ENCODE results near the gene SHPK. TPM values are rescaled to one million over a fixed set of nuclear protein-coding genes. Genes with fewer than 3 reads are reported as not detected.

The SHPK gene
- total RNA-seq, 1 donor = 8.6 TPM

- DNase-seq (ENCODE audit: low read depth) = no peak
Observed at GRCh38 chr17:3600529-3601205, 35.4 kb downstream of the SHPK start.

DNA sequence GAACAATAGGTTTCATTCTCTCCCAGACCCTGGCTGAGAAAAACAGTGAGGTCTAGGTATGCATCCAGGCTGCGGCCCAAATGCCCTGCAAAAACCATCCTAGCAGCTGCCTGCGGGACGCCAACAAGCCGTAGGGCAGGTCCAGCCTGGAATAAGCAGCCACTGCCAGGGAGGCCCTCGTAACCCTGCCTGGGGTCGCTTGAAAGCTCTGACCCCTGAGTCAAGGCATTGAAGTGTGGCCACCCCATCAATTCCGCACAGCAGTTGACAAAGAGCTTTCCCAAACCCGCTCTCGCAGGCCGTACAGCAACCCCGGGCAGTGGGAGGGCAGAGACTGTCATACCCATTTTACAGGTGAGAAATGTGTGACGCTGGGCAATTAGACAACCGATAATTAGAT lies 38.0 kb downstream of the SHPK start:
- DNase-seq (ENCODE audit: low read depth) = no peak
- H3K4me3 ChIP-seq (ENCODE audit: low read depth, low read length) = no peak overlapping the region
- TF ChIP-seq CTCF (IDR thresholded peaks at IDR 0.05; ENCODE audit: insufficient read depth, low read depth, low read length) = no peak

More at GRCh38 chr17:3600529-3601205, 35.4 kb downstream of the SHPK start:
- no peak for TF ChIP-seq CTCF (IDR thresholded peaks at IDR 0.05; ENCODE audit: insufficient read depth, low read depth, low read length)
- H3K4me3 ChIP-seq (ENCODE audit: low read depth, low read length) = no peak overlapping the region

DNA sequence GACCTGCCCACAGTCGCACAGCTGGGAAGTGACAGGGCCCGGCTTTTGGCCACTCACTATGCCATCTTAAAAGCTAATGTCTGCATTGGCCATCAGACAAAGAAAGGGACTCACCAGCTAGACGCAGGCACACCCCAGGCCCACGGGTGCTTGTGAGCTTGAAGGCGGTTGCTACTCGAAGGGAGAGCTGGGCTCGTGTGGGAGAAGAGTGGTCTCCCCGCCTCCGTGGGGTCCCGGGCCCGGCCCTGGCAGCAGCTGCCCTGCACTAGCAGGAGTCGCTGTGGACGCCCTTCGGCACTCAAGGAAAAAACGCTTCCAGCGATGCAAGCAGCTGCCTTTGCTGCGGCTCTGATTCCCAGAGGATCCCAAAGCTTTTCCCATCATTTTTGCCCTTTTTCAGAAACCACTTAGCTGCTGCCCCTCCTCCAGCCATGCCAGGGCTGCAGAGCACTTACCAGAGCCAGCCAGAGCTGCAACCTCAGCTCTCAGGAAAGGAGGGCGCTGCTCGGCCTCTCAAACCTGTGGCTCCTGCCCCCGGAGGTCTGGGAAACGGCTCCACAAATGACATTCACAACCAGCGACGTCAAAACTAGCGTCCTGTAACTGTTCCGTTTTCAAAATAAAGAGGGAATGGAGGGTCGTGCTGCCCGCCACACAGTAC lies 39.1 kb downstream of the SHPK start:
- no peak overlapping the region for H3K4me3 ChIP-seq (ENCODE audit: low read depth, low read length)

DNA sequence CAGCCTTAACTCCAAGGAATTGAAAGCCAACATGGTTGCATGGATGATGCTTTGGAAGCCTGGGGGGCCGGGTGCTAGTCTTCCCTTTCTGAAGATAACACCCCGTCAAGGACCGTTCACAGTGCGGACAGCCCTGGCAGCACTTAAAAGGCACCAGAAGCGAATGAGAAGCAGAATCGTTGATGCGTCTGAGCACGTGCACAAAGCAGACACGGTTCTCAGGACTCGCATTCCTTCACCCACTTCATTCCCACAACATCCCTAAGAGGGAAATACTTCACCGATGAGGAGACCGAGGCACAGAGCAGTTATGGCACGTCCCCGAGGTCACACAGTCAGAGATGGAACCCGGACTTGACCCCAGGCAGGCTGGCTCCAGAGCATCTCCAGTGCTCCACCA lies 41.1 kb downstream of the SHPK start:
- no peak for DNase-seq (ENCODE audit: low read depth)
- TF ChIP-seq CTCF (IDR thresholded peaks at IDR 0.05; ENCODE audit: insufficient read depth, low read depth, low read length) = no peak
- H3K4me3 ChIP-seq (ENCODE audit: low read depth, low read length) = no peak overlapping the region

More for the DNA sequence above, 39.1 kb downstream of the SHPK start:
- no peak for TF ChIP-seq CTCF (IDR thresholded peaks at IDR 0.05; ENCODE audit: insufficient read depth, low read depth, low read length)
- DNase-seq (ENCODE audit: low read depth) = no peak

- DNase-seq (ENCODE audit: low read depth) = peak; percentile 18
- H3K4me3 ChIP-seq (ENCODE audit: low read depth, low read length) = no peak overlapping the region
- no peak for TF ChIP-seq CTCF (IDR thresholded peaks at IDR 0.05; ENCODE audit: insufficient read depth, low read depth, low read length)
Observed at GRCh38 chr17:3594051-3594800, 41.8 kb downstream of the SHPK start.

DNA sequence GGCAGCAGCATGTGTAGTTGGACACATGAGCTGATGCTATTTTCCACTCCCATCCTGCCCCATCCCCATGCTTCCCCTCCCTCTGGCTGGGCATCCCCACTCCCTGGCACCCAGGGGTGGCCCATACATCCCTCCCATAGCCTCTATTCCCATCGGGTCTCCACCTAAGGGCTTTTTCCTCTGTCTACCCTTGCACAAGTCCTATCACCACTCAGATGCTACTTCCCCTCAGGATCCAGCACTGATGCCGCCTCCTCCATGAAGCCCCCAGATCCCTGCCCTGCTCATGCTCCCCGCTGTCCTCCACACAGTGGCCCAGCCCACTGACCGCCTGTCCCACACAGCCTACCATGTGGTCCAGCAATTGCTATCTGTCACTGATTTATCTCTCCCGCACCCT lies 42.7 kb downstream of the SHPK start:
- DNase-seq (ENCODE audit: low read depth) = no peak
- H3K4me3 ChIP-seq (ENCODE audit: low read depth, low read length) = no peak overlapping the region
- TF ChIP-seq CTCF (IDR thresholded peaks at IDR 0.05; ENCODE audit: insufficient read depth, low read depth, low read length) = no peak

Measured in fibroblast of villous mesenchyme (primary cell).